Measurements from ENCODE around the gene TBC1D8.

TBC1D8 gene

DNA sequence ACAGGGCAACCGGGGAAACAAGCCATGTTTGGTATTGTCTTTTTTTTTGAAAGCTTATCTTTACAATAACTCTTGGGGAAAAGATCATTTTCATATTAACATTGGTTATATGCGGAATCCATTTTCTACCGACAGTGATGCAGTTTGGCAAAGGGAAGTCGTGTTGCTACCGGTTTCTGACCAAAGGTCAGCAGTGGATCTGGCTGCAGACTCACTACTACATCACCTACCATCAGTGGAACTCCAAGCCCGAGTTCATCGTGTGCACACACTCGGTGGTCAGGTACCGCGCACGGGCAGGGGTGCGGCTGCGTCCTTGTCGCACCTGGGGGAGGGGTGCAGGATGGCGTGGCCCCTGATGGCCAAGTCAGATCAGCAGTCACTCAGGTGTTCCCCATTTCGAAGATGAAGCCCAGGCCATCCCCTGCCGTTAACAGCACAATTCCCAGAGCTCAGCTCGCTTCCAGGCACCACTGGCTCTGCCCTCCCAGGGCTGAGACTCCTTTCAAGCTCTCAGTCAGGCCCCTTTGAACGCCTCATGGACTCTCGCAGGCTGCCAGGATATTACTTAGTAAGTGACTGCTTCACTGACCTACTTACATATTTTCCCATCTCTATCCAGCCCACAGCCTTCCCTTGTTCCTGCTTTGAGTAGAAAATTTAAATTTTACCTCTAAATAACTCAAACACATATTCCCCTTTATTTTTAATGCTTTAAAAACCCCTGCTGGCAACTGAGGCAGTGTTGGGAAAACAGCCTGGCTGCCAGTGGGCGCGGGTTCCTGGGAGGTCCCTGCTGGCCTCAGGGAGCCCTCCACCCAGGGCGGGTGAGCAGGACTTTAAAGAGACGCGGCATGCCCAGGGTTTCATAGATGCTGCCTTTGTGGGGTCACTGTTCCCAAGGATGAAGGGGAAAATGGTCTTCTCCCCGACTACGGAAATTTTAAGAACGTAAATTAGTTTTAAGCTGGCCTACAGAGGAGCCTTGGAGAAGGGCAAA lies 182.7 kb downstream of the TBC1D8 start:
- TF ChIP-seq, protein P1, sequence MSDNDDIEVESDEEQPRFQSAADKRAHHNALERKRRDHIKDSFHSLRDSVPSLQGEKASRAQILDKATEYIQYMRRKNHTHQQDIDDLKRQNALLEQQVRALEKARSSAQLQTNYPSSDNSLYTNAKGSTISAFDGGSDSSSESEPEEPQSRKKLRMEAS (IDR thresholded peaks at IDR 0.05; ENCODE audit: low read depth, low read length): no peak
- no peak for TF ChIP-seq MYC (IDR thresholded peaks at IDR 0.05; ENCODE audit: low read depth, low read length)
- TF ChIP-seq, protein P2, sequence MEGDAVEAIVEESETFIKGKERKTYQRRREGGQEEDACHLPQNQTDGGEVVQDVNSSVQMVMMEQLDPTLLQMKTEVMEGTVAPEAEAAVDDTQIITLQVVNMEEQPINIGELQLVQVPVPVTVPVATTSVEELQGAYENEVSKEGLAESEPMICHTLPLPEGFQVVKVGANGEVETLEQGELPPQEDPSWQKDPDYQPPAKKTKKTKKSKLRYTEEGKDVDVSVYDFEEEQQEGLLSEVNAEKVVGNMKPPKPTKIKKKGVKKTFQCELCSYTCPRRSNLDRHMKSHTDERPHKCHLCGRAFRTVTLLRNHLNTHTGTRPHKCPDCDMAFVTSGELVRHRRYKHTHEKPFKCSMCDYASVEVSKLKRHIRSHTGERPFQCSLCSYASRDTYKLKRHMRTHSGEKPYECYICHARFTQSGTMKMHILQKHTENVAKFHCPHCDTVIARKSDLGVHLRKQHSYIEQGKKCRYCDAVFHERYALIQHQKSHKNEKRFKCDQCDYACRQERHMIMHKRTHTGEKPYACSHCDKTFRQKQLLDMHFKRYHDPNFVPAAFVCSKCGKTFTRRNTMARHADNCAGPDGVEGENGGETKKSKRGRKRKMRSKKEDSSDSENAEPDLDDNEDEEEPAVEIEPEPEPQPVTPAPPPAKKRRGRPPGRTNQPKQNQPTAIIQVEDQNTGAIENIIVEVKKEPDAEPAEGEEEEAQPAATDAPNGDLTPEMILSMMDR (IDR thresholded peaks at IDR 0.05; ENCODE audit: low read depth, low read length): no peak
- TF ChIP-seq POLR2A (IDR thresholded peaks at IDR 0.05; ENCODE audit: extremely low read depth, insufficient read length): no peak

DNA sequence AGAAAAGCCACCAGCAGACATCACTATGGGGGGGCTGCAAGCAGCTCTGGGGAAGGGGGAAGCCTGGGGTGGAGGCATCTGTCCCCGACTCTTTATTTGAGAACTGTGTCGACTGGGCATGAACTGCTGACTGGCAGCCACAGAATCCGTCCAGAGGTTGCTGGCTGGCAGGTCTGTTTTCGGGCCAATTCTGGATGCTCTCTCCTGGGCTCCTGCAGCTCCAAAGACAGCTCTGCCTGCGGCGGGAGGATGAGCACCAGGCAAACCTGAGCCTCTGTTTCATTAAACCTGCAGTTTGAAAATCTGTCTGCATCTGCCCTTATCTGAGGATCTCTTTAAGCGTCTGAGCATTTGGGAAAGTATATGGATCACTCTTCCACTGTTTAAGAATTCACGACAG lies 183.5 kb downstream of the TBC1D8 start:
- TF ChIP-seq MYC (IDR thresholded peaks at IDR 0.05; ENCODE audit: low read depth, low read length) (no peak), POLR2A (IDR thresholded peaks at IDR 0.05; ENCODE audit: extremely low read depth, insufficient read length) (no peak)
- TF ChIP-seq, protein P2 (IDR thresholded peaks at IDR 0.05; ENCODE audit: low read depth, low read length): no peak
- TF ChIP-seq, protein P1 (IDR thresholded peaks at IDR 0.05; ENCODE audit: low read depth, low read length): no peak
- DNase-seq (ENCODE audit: low read depth): no peak
- no peak overlapping the region for H3K4me3 ChIP-seq (ENCODE audit: low read depth, low read length)

More for the DNA sequence above, 182.7 kb downstream of the TBC1D8 start:
- H3K4me3 ChIP-seq (ENCODE audit: low read depth, low read length): no peak overlapping the region
- DNase-seq (ENCODE audit: low read depth): no peak

DNA sequence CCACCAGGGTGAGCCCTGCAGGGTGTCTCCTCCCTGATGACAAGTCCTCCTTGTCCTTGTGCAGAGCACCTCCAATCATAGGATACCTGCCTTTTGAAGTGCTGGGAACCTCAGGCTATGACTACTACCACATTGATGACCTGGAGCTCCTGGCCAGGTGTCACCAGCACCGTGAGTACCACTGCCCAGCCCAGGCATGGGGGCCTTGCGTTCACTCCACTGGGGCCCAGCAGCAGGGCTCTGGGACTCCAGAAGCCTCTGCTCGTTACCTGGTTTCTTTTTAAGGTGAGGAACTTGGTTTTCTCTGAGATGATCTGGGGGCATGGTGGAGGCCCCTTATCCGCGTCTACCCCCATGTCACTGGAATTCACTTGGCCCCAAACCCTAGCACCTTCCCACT lies 185.6 kb downstream of the TBC1D8 start:
- H3K4me3 ChIP-seq (ENCODE audit: low read depth, low read length): no peak overlapping the region
- no peak for TF ChIP-seq POLR2A (IDR thresholded peaks at IDR 0.05; ENCODE audit: extremely low read depth, insufficient read length)
- TF ChIP-seq, protein P2 (IDR thresholded peaks at IDR 0.05; ENCODE audit: low read depth, low read length): no peak
- no peak for TF ChIP-seq MYC (IDR thresholded peaks at IDR 0.05; ENCODE audit: low read depth, low read length)
- TF ChIP-seq, protein P1 (IDR thresholded peaks at IDR 0.05; ENCODE audit: low read depth, low read length): no peak
- no peak for DNase-seq (ENCODE audit: low read depth)

DNA sequence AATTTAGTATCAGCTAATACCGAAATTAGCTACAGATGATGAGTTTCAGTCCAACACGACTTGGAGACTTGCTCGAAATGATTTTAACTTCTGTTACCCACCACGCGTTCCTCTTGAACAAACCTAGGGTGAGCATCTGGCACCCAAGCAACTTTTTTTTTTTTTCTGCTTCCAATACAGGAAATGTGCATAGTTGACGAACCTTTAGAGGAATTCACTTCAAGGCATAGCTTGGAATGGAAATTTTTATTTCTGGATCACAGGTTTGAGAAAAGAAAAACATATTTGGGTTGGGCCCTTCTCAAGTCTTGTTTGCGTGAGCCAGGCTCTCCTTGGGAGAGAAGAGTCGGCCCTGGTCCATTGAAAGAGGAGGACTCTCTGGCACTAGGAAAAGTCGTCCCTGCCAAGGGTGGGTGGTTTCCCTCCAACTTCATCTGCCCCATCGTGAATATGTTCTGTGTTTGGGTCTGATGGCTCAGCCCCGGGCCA lies 186.5 kb downstream of the TBC1D8 start:
- TF ChIP-seq POLR2A (IDR thresholded peaks at IDR 0.05; ENCODE audit: extremely low read depth, insufficient read length): no peak
- no peak for TF ChIP-seq MYC (IDR thresholded peaks at IDR 0.05; ENCODE audit: low read depth, low read length)
- TF ChIP-seq, protein P2 (IDR thresholded peaks at IDR 0.05; ENCODE audit: low read depth, low read length): no peak
- TF ChIP-seq, protein P1 (IDR thresholded peaks at IDR 0.05; ENCODE audit: low read depth, low read length): no peak
- DNase-seq (ENCODE audit: low read depth): no peak
- H3K4me3 ChIP-seq (ENCODE audit: low read depth, low read length): no peak overlapping the region

DNA sequence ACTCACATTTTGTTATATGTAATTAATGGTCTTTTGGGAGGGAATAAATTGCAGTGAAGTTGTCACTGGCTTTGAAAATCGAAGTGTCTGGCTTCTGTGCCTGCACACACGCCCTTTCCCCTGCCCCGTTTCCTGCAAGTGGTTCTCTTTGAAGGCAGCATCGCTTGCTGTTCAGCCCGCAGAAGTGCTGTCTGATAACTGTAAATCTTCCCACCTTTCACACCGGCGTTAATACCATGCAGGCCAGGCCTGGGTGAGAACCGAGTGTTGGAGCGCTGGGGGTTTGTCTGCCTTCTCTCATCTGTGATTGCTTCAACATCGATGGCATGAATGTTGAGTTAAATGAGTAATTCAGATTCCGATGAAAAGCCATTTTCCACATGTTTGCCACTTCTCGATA lies 187.0 kb downstream of the TBC1D8 start:
- no peak for TF ChIP-seq MYC (IDR thresholded peaks at IDR 0.05; ENCODE audit: low read depth, low read length)
- TF ChIP-seq, protein P2 (IDR thresholded peaks at IDR 0.05; ENCODE audit: low read depth, low read length): no peak
- DNase-seq (ENCODE audit: low read depth): no peak
- H3K4me3 ChIP-seq (ENCODE audit: low read depth, low read length): no peak overlapping the region

Data from NB4 (cell line).